Measurements from ENCODE around the gene FAM120B. TPM values are rescaled to one million over a fixed set of nuclear protein-coding genes. Genes with fewer than 3 reads are reported as not detected.
"Not testable (repeated sequence)": the region's sequence is repeated elsewhere in the genome, so short reads cannot be mapped to it uniquely, and the experiment has no call there.

Gene FAM120B
- total RNA-seq, 1 experiment from 2014 or later: 23.4 TPM

- Mint-ChIP-seq H3K36me3 (ENCODE audit: insufficient read depth, unreplicated experiment) (peaks cover 34% of the 10 kb centered on the region), H3K27me3 (ENCODE audit: insufficient read depth, unreplicated experiment) (no peaks in the 10 kb centered on the region), H3K27ac (ENCODE audit: low read depth, unreplicated experiment) (no peak overlapping the region), H3K9me3 (ENCODE audit: unreplicated experiment) (peaks cover under 1% of the 10 kb centered on the region), H3K4me1 (ENCODE audit: insufficient read depth, unreplicated experiment) (peaks cover 13% of the 10 kb centered on the region), H3K4me3 (ENCODE audit: unreplicated experiment) (no peak overlapping the region)
- CTCF ChIA-PET: no interaction called here
- POLR2A ChIA-PET: no interaction called here
- TF ChIP-seq CTCF (IDR thresholded peaks at IDR 0.05; ENCODE audit: unreplicated experiment): no peak
- intact Hi-C loops (cut with micrococcal nuclease): no loop called here
- DNase-seq (ENCODE audit: unreplicated experiment): no peak
- BruUV-seq (replicated peaks): no TSS peak
Measured at GRCh38 chr6:170345662-170346061, 39.1 kb downstream of the FAM120B start.

- H3K9me3 Mint-ChIP-seq (ENCODE audit: unreplicated experiment): peaks cover 9% of the 10 kb centered on the region
- CTCF ChIA-PET: no interaction called here
Measured at GRCh38 chr6:170346649-170347048, 40.1 kb downstream of the FAM120B start.

GRCh38 chr6:170347091-170347490, 40.5 kb downstream of the FAM120B start:
- no TSS peak for BruUV-seq (replicated peaks)

More at GRCh38 chr6:170346649-170347048, 40.1 kb downstream of the FAM120B start:
- TF ChIP-seq CTCF (IDR thresholded peaks at IDR 0.05; ENCODE audit: unreplicated experiment): no peak
- POLR2A ChIA-PET: no interaction called here
- no TSS peak for BruUV-seq (replicated peaks)
- intact Hi-C loops (cut with micrococcal nuclease): no loop called here
- Mint-ChIP-seq H3K36me3 (ENCODE audit: insufficient read depth, unreplicated experiment) (peaks cover 31% of the 10 kb centered on the region), H3K27ac (ENCODE audit: low read depth, unreplicated experiment) (no peak overlapping the region), H3K4me1 (ENCODE audit: insufficient read depth, unreplicated experiment) (peaks cover 13% of the 10 kb centered on the region), H3K27me3 (ENCODE audit: insufficient read depth, unreplicated experiment) (no peaks in the 10 kb centered on the region), H3K4me3 (ENCODE audit: unreplicated experiment) (no peak overlapping the region)
- no peak for DNase-seq (ENCODE audit: unreplicated experiment)

GRCh38 chr6:170347975-170348374, 41.4 kb downstream of the FAM120B start:
- Mint-ChIP-seq H3K9me3 (ENCODE audit: unreplicated experiment) (peaks cover 21% of the 10 kb centered on the region), H3K4me1 (ENCODE audit: insufficient read depth, unreplicated experiment) (peaks cover 13% of the 10 kb centered on the region), H3K27me3 (ENCODE audit: insufficient read depth, unreplicated experiment) (no peaks in the 10 kb centered on the region), H3K4me3 (ENCODE audit: unreplicated experiment) (no peak overlapping the region), H3K27ac (ENCODE audit: low read depth, unreplicated experiment) (no peak overlapping the region), H3K36me3 (ENCODE audit: insufficient read depth, unreplicated experiment) (peaks cover 29% of the 10 kb centered on the region)
- TF ChIP-seq CTCF (IDR thresholded peaks at IDR 0.05; ENCODE audit: unreplicated experiment): no peak
- POLR2A ChIA-PET: no interaction called here
- BruUV-seq (replicated peaks): no TSS peak
- intact Hi-C loops (cut with micrococcal nuclease): no loop called here
- DNase-seq (ENCODE audit: unreplicated experiment): no peak
- CTCF ChIA-PET: interaction anchor here (0.9 to 1.0 kb wide), 2 partner anchors 182 to 517 kb away, joined by 3 read pairs; no protein-coding TSS in a partner anchor

More at GRCh38 chr6:170347091-170347490, 40.5 kb downstream of the FAM120B start:
- intact Hi-C loops (cut with micrococcal nuclease): no loop called here
- no peak overlapping the region for H3K4me3 Mint-ChIP-seq (ENCODE audit: unreplicated experiment)
- peaks cover 13% of the 10 kb centered on the region for H3K9me3 Mint-ChIP-seq (ENCODE audit: unreplicated experiment)
- no peak for DNase-seq (ENCODE audit: unreplicated experiment)
- peaks cover 13% of the 10 kb centered on the region for H3K4me1 Mint-ChIP-seq (ENCODE audit: insufficient read depth, unreplicated experiment)
- POLR2A ChIA-PET: no interaction called here
- H3K36me3 Mint-ChIP-seq (ENCODE audit: insufficient read depth, unreplicated experiment): peaks cover 29% of the 10 kb centered on the region
- TF ChIP-seq CTCF (IDR thresholded peaks at IDR 0.05; ENCODE audit: unreplicated experiment): no peak
- CTCF ChIA-PET: no interaction called here
- no peak overlapping the region for H3K27ac Mint-ChIP-seq (ENCODE audit: low read depth, unreplicated experiment)
- H3K27me3 Mint-ChIP-seq (ENCODE audit: insufficient read depth, unreplicated experiment): no peaks in the 10 kb centered on the region

GRCh38 chr6:170351456-170351855, 44.9 kb downstream of the FAM120B start:
- Mint-ChIP-seq H3K36me3 (ENCODE audit: insufficient read depth, unreplicated experiment) (peaks cover 25% of the 10 kb centered on the region), H3K9me3 (ENCODE audit: unreplicated experiment) (peaks cover 26% of the 10 kb centered on the region)
- POLR2A ChIA-PET; H3K4me1 Mint-ChIP-seq (ENCODE audit: insufficient read depth, unreplicated experiment); H3K27ac Mint-ChIP-seq (ENCODE audit: low read depth, unreplicated experiment); H3K4me3 Mint-ChIP-seq (ENCODE audit: unreplicated experiment); BruUV-seq (replicated peaks); DNase-seq (ENCODE audit: unreplicated experiment); H3K27me3 Mint-ChIP-seq (ENCODE audit: insufficient read depth, unreplicated experiment); intact Hi-C loops (cut with micrococcal nuclease): not testable (repeated sequence)
- CTCF ChIA-PET: interaction anchor here (0.8 kb wide), 1 partner anchor 1403 kb away, joined by 3 read pairs; no protein-coding TSS in a partner anchor

- DNase-seq (ENCODE audit: unreplicated experiment); POLR2A ChIA-PET; H3K27ac Mint-ChIP-seq (ENCODE audit: low read depth, unreplicated experiment); BruUV-seq (replicated peaks); intact Hi-C loops (cut with micrococcal nuclease); H3K4me1 Mint-ChIP-seq (ENCODE audit: insufficient read depth, unreplicated experiment); H3K27me3 Mint-ChIP-seq (ENCODE audit: insufficient read depth, unreplicated experiment); CTCF ChIA-PET; H3K4me3 Mint-ChIP-seq (ENCODE audit: unreplicated experiment): not testable (repeated sequence)
- peaks cover 26% of the 10 kb centered on the region for H3K9me3 Mint-ChIP-seq (ENCODE audit: unreplicated experiment)
- H3K36me3 Mint-ChIP-seq (ENCODE audit: insufficient read depth, unreplicated experiment): peaks cover 17% of the 10 kb centered on the region
Measured at GRCh38 chr6:170355190-170355589, 48.6 kb downstream of the FAM120B start.
